Natural killer cell (primary cell): ENCODE measurements around the gene SPIN2A. TPM values are rescaled to one million over a fixed set of nuclear protein-coding genes. Genes with fewer than 3 reads are reported as not detected.
"Not testable (repeated sequence)": the region's sequence is repeated elsewhere in the genome, so short reads cannot be mapped to it uniquely, and the experiment has no call there.

Experiments used
- ATAC-seq, 3 donors: fragments of 150-1000 bp in 2 of 3; fragments of 200-7000 bp in 1 of 3; cut with Tn5 transposase; 1 replicate in 1 of 3; 2 replicates in 2 of 3; pipeline ENCODE4 v1.10.0; 2021; ENCODE audit warnings: mild to moderate bottlenecking in 2 of 3, moderate library complexity in 2 of 3
- DNase-seq, 2 donors: peaks; one replicate each; pipeline versions ENCODE4 v3.0.0 to v3.0.0-alpha.2; 2013 to 2021; ENCODE audit warnings: mixed read lengths in 1 of 2
- H3K27ac ChIP-seq: one replicate; pipeline ENCODE4 v1.5.1; 2013; ENCODE audit warnings: mild to moderate bottlenecking, low read length
- H3K27me3 ChIP-seq: one replicate; pipeline ENCODE4 v1.6.1; 2013; ENCODE audit warnings: low read length; ENCODE audit not compliant: control insufficient read depth, insufficient read depth
- H3K36me3 ChIP-seq: one replicate; pipeline ENCODE4 v1.6.1; 2013; ENCODE audit warnings: low read length; ENCODE audit not compliant: control insufficient read depth, insufficient read depth
- H3K4me1 ChIP-seq: one replicate; pipeline ENCODE4 v1.6.1; 2013; ENCODE audit warnings: low read length; ENCODE audit not compliant: control insufficient read depth, insufficient read depth
- H3K4me3 ChIP-seq: one replicate; pipeline ENCODE4 v1.5.1; 2013; ENCODE audit warnings: low read length
- H3K9me3 ChIP-seq: one replicate; pipeline ENCODE4 v1.6.1; 2013; ENCODE audit warnings: low read length; ENCODE audit not compliant: control insufficient read depth, insufficient read depth
- H3K27ac Mint-ChIP-seq, 2 donors: one replicate each; pipeline ENCODE4 v1.8.0; 2022; ENCODE audit warnings: mild to moderate bottlenecking in 2 of 2, mixed read lengths in 2 of 2, moderate library complexity in 1 of 2
- H3K27me3 Mint-ChIP-seq, 2 donors: one replicate each; pipeline ENCODE4 v1.8.0; 2022; ENCODE audit warnings: low read depth in 2 of 2, mixed read lengths in 2 of 2
- H3K36me3 Mint-ChIP-seq: one replicate; pipeline ENCODE4 v1.8.0; 2022; ENCODE audit warnings: mixed read lengths
- H3K4me1 Mint-ChIP-seq, 2 donors: one replicate each; pipeline ENCODE4 v1.8.0; 2022; ENCODE audit warnings: mixed read lengths in 2 of 2
- H3K4me3 Mint-ChIP-seq: one replicate; pipeline ENCODE4 v1.8.0; 2022; ENCODE audit warnings: mild to moderate bottlenecking, moderate library complexity, mixed read lengths
- H3K9me3 Mint-ChIP-seq, 2 donors: one replicate each; pipeline ENCODE4 v1.8.0; 2022; ENCODE audit warnings: mixed read lengths in 2 of 2
- CTCF ChIP-seq: fragments of 200-600 bp; IDR thresholded peaks from one replicate; pipeline ENCODE4 v1.8.0; 2022; ENCODE audit warnings: antibody characterized with exemption
- WGBS: methylation state at CpG from one replicate; pipeline ENCODE4 v1.1.7; 2013; ENCODE audit warnings: missing lambda C conversion rate; ENCODE audit not compliant: insufficient coverage; 5-methylcytosine and 5-hydroxymethylcytosine counted together
- intact Hi-C: fragments of 100-400 bp; cut with micrococcal nuclease; formaldehyde crosslinking; loops from one replicate; pipeline ENCODE4 v1.14.2; 2022
- total RNA-seq, 4 donors: library from RNA; stranded (reverse); fragments of 120-200 nt in 1 of 4; gene quantifications; one replicate each; pipeline versions ENCODE4 v1.2.3 to v1.2.4, GENCODE V29; 2013 to 2022

Gene SPIN2A
- total RNA-seq, 3 donors from 2014 or later (not counting 1 experiment from before 2014, with no cell fraction given): 0.43 to 1.4 (median 1.3) TPM

GRCh38 chrX:57104921-57105398, 32.2 kb downstream of the SPIN2A start:
- Histone ChIP-seq H3K27ac (no peak overlapping the region), H3K9me3 (no peaks in the 10 kb centered on the region), H3K36me3 (no peaks in the 10 kb centered on the region), H3K4me1 (no peaks in the 10 kb centered on the region), H3K27me3 (no peaks in the 10 kb centered on the region), H3K4me3 (no peak overlapping the region)
- peaks cover 6% of the 10 kb centered on the region in 2 donors for H3K4me1 Mint-ChIP-seq
- no peaks in the 10 kb centered on the region for H3K9me3 Mint-ChIP-seq
- H3K4me3 Mint-ChIP-seq: no peak overlapping the region
- intact Hi-C loops: no loop called here
- no peak for ATAC-seq
- no peak for TF ChIP-seq CTCF
- H3K36me3 Mint-ChIP-seq: no peaks in the 10 kb centered on the region
- DNase-seq: no peak
- no peaks in the 10 kb centered on the region for H3K27me3 Mint-ChIP-seq
- WGBS: 89% methylated on average over 1 of the region's 2 CpGs
- H3K27ac Mint-ChIP-seq: no peak overlapping the region

GRCh38 chrX:57104406-57104805, 32.8 kb downstream of the SPIN2A start:
- Histone ChIP-seq H3K4me1 (no peaks in the 10 kb centered on the region), H3K9me3 (no peaks in the 10 kb centered on the region), H3K36me3 (no peaks in the 10 kb centered on the region), H3K4me3 (no peak overlapping the region), H3K27me3 (no peaks in the 10 kb centered on the region), H3K27ac (no peak overlapping the region)
- Mint-ChIP-seq H3K27me3 (no peaks in the 10 kb centered on the region), H3K9me3 (no peaks in the 10 kb centered on the region), H3K4me3 (no peak overlapping the region), H3K4me1 (peaks cover 6% of the 10 kb centered on the region in 2 donors), H3K27ac (no peak overlapping the region), H3K36me3 (peaks cover 5% of the 10 kb centered on the region)
- ATAC-seq: no peak
- DNase-seq: no peak
- no peak for TF ChIP-seq CTCF
- intact Hi-C loops: no loop called here
- WGBS: 98% methylated on average over 4 of the region's 4 CpGs

GRCh38 chrX:57103489-57103888, 33.7 kb downstream of the SPIN2A start:
- Histone ChIP-seq H3K27me3 (no peaks in the 10 kb centered on the region), H3K9me3 (no peaks in the 10 kb centered on the region), H3K27ac (no peak overlapping the region), H3K36me3 (no peaks in the 10 kb centered on the region), H3K4me1 (no peaks in the 10 kb centered on the region), H3K4me3 (no peak overlapping the region)
- Mint-ChIP-seq H3K36me3 (peaks cover 11% of the 10 kb centered on the region), H3K27ac (no peak overlapping the region), H3K4me1 (peaks cover 6% of the 10 kb centered on the region in 2 donors), H3K4me3 (no peak overlapping the region), H3K27me3 (no peaks in the 10 kb centered on the region), H3K9me3 (no peaks in the 10 kb centered on the region)
- intact Hi-C loops: no loop called here
- no peak for ATAC-seq
- TF ChIP-seq CTCF: no peak
- DNase-seq: no peak
- 100% methylated on average over 3 of the region's 3 CpGs for WGBS

- not testable (repeated sequence) for H3K4me1 ChIP-seq, H3K27ac Mint-ChIP-seq
- WGBS: 60% methylated on average over 6 of the region's 6 CpGs
Observed at GRCh38 chrX:57102918-57103317, 34.3 kb downstream of the SPIN2A start.

More at GRCh38 chrX:57102918-57103317, 34.3 kb downstream of the SPIN2A start:
- H3K27me3 ChIP-seq, H3K36me3 ChIP-seq, intact Hi-C loops, DNase-seq, H3K4me3 ChIP-seq, H3K27me3 Mint-ChIP-seq, H3K4me1 Mint-ChIP-seq, ATAC-seq, H3K4me3 Mint-ChIP-seq, H3K9me3 ChIP-seq, H3K27ac ChIP-seq, H3K9me3 Mint-ChIP-seq: not testable (repeated sequence)
- H3K36me3 Mint-ChIP-seq: peaks cover 11% of the 10 kb centered on the region

Other genes with a start within 250 kb of the SPIN2A start
- 1 to 10 TPM; 5.2 to 6.6 (median 5.6) TPM for gene SPIN3, start 141.9 kb downstream of the SPIN2A start, total RNA-seq
- gene SPIN2B, start 15.8 kb downstream of the SPIN2A start, total RNA-seq: 10 to 100 TPM; 10.9 to 13.0 (median 11.8) TPM
- gene FAAH2, start 149.3 kb upstream of the SPIN2A start, total RNA-seq: 1 to 10 TPM in 2 of 3 donors, under 1 TPM in 1; 0.12 to 1.6 (median 1.2) TPM